Esophagus muscularis mucosa (tissue), 4 donors: ENCODE data around the gene FBXW8.

ENCODE experiments used
- EP300 ChIP-seq: sonication (generic); formaldehyde crosslinking; IDR thresholded peaks from one replicate; pipeline ENCODE4 v1.6.1; 2017; ENCODE audit warnings: antibody characterized with exemption
- POLR2A ChIP-seq: fragments of 450-650 bp; IDR thresholded peaks from one replicate; pipeline ENCODE4 v1.6.1; 2017; ENCODE audit warnings: antibody characterized with exemption, moderate library complexity, mild to moderate bottlenecking, low read depth
- TF ChIP-seq, protein P1 (sequence below), 3 experiments: fragments of 200-600 bp in 2 of 3; fragments of 450-650 bp in 1 of 3; sonication (generic) in 2 of 3; IDR thresholded peaks; one replicate each; pipeline ENCODE4 v1.5.1; 2017 to 2019; ENCODE audit warnings: antibody characterized with exemption in 3 of 3, mild to moderate bottlenecking in 2 of 3, moderate library complexity in 1 of 3

DNA sequence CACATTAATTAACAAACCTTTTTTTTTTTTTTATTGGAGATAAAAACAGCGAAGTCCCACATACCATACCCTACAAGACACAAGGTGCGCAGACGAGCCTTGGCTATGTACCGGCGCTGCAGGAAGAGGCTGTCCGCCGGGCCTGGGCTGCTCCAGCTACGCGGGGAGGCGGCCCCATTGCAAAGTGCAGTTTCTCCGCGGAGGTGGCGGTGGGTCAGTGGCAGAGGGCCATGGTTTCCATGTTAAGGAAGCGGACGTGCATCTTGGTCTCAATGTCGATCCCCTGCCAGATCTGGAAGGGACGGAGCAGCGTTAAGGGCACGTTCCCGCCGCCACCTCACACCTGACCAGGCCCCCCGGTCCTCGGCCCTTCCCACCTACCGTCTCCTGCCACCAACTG, 128.2 kb downstream of the FBXW8 start:
- TF ChIP-seq EP300 (no peak), POLR2A (no peak)
- TF ChIP-seq, protein P1, sequence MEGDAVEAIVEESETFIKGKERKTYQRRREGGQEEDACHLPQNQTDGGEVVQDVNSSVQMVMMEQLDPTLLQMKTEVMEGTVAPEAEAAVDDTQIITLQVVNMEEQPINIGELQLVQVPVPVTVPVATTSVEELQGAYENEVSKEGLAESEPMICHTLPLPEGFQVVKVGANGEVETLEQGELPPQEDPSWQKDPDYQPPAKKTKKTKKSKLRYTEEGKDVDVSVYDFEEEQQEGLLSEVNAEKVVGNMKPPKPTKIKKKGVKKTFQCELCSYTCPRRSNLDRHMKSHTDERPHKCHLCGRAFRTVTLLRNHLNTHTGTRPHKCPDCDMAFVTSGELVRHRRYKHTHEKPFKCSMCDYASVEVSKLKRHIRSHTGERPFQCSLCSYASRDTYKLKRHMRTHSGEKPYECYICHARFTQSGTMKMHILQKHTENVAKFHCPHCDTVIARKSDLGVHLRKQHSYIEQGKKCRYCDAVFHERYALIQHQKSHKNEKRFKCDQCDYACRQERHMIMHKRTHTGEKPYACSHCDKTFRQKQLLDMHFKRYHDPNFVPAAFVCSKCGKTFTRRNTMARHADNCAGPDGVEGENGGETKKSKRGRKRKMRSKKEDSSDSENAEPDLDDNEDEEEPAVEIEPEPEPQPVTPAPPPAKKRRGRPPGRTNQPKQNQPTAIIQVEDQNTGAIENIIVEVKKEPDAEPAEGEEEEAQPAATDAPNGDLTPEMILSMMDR (IDR thresholded peaks at IDR 0.05) = no peak
